ENCODE results near the gene SMAD3.

- no peak for TF ChIP-seq TAF1 (IDR thresholded peaks at IDR 0.05; ENCODE audit: borderline replicate concordance, low read depth, low read length)
- TF ChIP-seq POLR2AphosphoS5 (IDR thresholded peaks at IDR 0.05; ENCODE audit: low read depth, low read length) = peak; percentile 53; the same call in 1 of the 2 replicates
Observed at GRCh38 chr15:67101911-67102598, 36.7 kb downstream of the SMAD3 start.

Measured in GM12892 (cell line).